ENCODE data around the gene MRC1. TPM values are rescaled to one million over a fixed set of nuclear protein-coding genes. Genes with fewer than 3 reads are reported as not detected.

MRC1 gene
- total RNA-seq, 1 experiment from 2014 or later, result 0.05 TPM

DNA sequence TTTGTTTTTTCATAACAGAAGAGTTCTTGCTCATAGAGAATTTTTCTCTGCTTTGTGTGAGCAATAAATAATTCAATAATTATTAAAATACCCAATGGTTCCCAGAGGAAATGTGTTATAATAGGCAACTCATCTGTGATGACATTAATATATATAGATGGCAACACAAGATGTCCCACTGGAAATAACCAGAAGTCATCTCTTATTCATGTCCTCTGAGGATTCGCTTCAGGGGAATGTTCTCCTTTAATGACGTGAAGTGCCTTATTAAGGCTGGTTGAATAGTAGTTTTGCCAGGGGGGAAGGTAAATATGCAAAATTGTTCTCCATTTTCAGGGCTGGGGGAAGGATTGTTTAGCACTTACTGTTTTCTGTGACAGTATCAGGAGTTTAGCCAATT, 145.7 kb downstream of the MRC1 start:
- ChIA-PET POLR2A (no interaction called here), CTCF (interaction anchor here (0.7 kb wide), 1 partner anchor 1409 kb away, joined by 5 read pairs; no protein-coding TSS in a partner anchor)
- no peak overlapping the region for H3K27ac Mint-ChIP-seq (ENCODE audit: unreplicated experiment)
- H3K9me3 Mint-ChIP-seq (ENCODE audit: unreplicated experiment), result peaks cover 5% of the 10 kb centered on the region
- intact Hi-C loops (cut with micrococcal nuclease; ENCODE audit: unreplicated experiment), result no loop called here
- H3K4me1 ChIP-seq, result 0 out of 2 replicates have a peak, but pooled peaks cover 3% of the 10 kb centered on the region
- no peaks in the 10 kb centered on the region for H3K36me3 ChIP-seq (ENCODE audit: control insufficient read depth, insufficient read depth, low read length)
- H3K4me3 ChIP-seq (ENCODE audit: low read depth, low read length), result no peak overlapping the region
- no peaks in the 10 kb centered on the region; the same call in 1 of the 2 replicates for H3K27me3 ChIP-seq (replicated peaks; ENCODE audit: control insufficient read depth, insufficient read depth, low read length)
- no peak overlapping the region for H3K4me3 Mint-ChIP-seq (ENCODE audit: unreplicated experiment)
- no TSS peak for BruUV-seq (replicated peaks)
- peaks cover 4% of the 10 kb centered on the region; the same call in 1 of the 2 replicates for H3K9me3 ChIP-seq
- H3K27me3 Mint-ChIP-seq (ENCODE audit: insufficient read depth, unreplicated experiment), result peaks cover 11% of the 10 kb centered on the region
- H3K36me3 Mint-ChIP-seq (ENCODE audit: insufficient read depth, unreplicated experiment), result no peaks in the 10 kb centered on the region
- no peaks in the 10 kb centered on the region for H3K4me1 Mint-ChIP-seq (ENCODE audit: low read depth, unreplicated experiment)
- no peak for DNase-seq
- TF ChIP-seq, protein P1, sequence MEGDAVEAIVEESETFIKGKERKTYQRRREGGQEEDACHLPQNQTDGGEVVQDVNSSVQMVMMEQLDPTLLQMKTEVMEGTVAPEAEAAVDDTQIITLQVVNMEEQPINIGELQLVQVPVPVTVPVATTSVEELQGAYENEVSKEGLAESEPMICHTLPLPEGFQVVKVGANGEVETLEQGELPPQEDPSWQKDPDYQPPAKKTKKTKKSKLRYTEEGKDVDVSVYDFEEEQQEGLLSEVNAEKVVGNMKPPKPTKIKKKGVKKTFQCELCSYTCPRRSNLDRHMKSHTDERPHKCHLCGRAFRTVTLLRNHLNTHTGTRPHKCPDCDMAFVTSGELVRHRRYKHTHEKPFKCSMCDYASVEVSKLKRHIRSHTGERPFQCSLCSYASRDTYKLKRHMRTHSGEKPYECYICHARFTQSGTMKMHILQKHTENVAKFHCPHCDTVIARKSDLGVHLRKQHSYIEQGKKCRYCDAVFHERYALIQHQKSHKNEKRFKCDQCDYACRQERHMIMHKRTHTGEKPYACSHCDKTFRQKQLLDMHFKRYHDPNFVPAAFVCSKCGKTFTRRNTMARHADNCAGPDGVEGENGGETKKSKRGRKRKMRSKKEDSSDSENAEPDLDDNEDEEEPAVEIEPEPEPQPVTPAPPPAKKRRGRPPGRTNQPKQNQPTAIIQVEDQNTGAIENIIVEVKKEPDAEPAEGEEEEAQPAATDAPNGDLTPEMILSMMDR (IDR thresholded peaks at IDR 0.05; ENCODE audit: insufficient read depth in 1 of 2, low read depth in 1 of 2, low read length in 1 of 2, severe bottlenecking in 1 of 2, unreplicated experiment in 1 of 2), result no peak

DNA sequence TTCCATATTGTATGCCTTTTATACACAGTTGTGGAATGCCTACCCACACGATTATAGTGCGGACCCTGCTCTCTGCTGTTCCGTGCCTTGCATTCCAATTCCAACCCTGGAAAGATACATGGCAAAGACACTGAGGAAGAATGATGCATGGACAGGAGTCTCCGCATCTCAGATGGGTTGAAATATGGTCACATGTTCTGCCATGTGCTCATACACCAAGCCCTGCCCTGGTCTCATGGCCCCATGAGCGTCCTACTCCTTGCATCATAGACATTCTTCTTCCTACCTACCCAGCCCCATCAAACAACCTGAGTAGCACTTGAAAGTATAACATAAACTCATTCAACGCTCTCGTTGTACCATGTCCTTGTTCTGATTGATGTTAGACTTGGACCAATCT, 148.9 kb downstream of the MRC1 start:
- DNase-seq, result no peak
- Mint-ChIP-seq H3K27me3 (ENCODE audit: insufficient read depth, unreplicated experiment) (peaks cover 20% of the 10 kb centered on the region), H3K9me3 (ENCODE audit: unreplicated experiment) (peaks cover 11% of the 10 kb centered on the region), H3K4me1 (ENCODE audit: low read depth, unreplicated experiment) (no peaks in the 10 kb centered on the region), H3K36me3 (ENCODE audit: insufficient read depth, unreplicated experiment) (no peaks in the 10 kb centered on the region), H3K4me3 (ENCODE audit: unreplicated experiment) (no peak overlapping the region), H3K27ac (ENCODE audit: unreplicated experiment) (no peak overlapping the region)
- intact Hi-C loops (cut with micrococcal nuclease; ENCODE audit: unreplicated experiment), result no loop called here
- Histone ChIP-seq H3K27me3 (replicated peaks; ENCODE audit: control insufficient read depth, insufficient read depth, low read length) (no peaks in the 10 kb centered on the region; the same call in 1 of the 2 replicates), H3K36me3 (ENCODE audit: control insufficient read depth, insufficient read depth, low read length) (no peaks in the 10 kb centered on the region), H3K9me3 (peaks cover 9% of the 10 kb centered on the region; the same call in 1 of the 2 replicates), H3K4me3 (ENCODE audit: low read depth, low read length) (no peak overlapping the region), H3K4me1 (no peaks in the 10 kb centered on the region)
- TF ChIP-seq, protein P1 (IDR thresholded peaks at IDR 0.05; ENCODE audit: insufficient read depth in 1 of 2, low read depth in 1 of 2, low read length in 1 of 2, severe bottlenecking in 1 of 2, unreplicated experiment in 1 of 2), result no peak
- no TSS peak for BruUV-seq (replicated peaks)
- POLR2A ChIA-PET, result no interaction called here
- CTCF ChIA-PET, result no interaction called here

DNA sequence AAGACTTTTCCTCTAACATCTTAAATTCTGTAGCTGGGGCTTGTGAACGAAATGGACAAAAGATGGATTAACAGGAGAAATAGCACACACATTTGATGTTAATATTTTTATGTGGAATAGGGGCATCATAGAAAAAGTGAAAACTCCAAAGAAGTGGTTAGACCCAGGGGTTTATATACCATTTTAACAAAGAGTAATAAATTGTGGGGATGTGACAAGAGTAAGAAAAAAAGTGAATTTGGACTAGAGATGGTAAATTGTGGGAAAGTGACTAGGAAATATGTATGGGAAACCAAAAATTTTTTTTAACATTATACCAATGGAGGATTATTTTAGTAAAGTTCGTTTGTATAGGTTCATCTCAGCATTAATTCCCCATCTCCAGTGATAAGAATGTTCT, 150.7 kb downstream of the MRC1 start:
- peaks cover 9% of the 10 kb centered on the region; the same call in 1 of the 2 replicates for H3K9me3 ChIP-seq
- H3K9me3 Mint-ChIP-seq (ENCODE audit: unreplicated experiment), result peaks cover 11% of the 10 kb centered on the region
- H3K36me3 ChIP-seq (ENCODE audit: control insufficient read depth, insufficient read depth, low read length), result no peaks in the 10 kb centered on the region
- H3K4me3 Mint-ChIP-seq (ENCODE audit: unreplicated experiment), result no peak overlapping the region
- CTCF ChIA-PET, result no interaction called here
- H3K36me3 Mint-ChIP-seq (ENCODE audit: insufficient read depth, unreplicated experiment), result no peaks in the 10 kb centered on the region
- H3K27ac Mint-ChIP-seq (ENCODE audit: unreplicated experiment), result no peak overlapping the region
- H3K4me1 ChIP-seq, result no peaks in the 10 kb centered on the region
- no peaks in the 10 kb centered on the region; the same call in 1 of the 2 replicates for H3K27me3 ChIP-seq (replicated peaks; ENCODE audit: control insufficient read depth, insufficient read depth, low read length)
- peaks cover 22% of the 10 kb centered on the region for H3K27me3 Mint-ChIP-seq (ENCODE audit: insufficient read depth, unreplicated experiment)
- H3K4me3 ChIP-seq (ENCODE audit: low read depth, low read length), result no peak overlapping the region
- DNase-seq, result no peak
- TF ChIP-seq, protein P1 (IDR thresholded peaks at IDR 0.05; ENCODE audit: insufficient read depth in 1 of 2, low read depth in 1 of 2, low read length in 1 of 2, severe bottlenecking in 1 of 2, unreplicated experiment in 1 of 2), result no peak
- intact Hi-C loops (cut with micrococcal nuclease; ENCODE audit: unreplicated experiment), result no loop called here
- POLR2A ChIA-PET, result no interaction called here
- H3K4me1 Mint-ChIP-seq (ENCODE audit: low read depth, unreplicated experiment), result no peaks in the 10 kb centered on the region
- no TSS peak for BruUV-seq (replicated peaks)

Small RNA genes lying within 50 kb of the gene (microRNA-seq; reads per million reads assigned to microRNA genes)
- not detected for gene MIR511

Other genes starting within 250 kb of the MRC1 start
- gene HACD1, start 192.0 kb upstream of the MRC1 start, total RNA-seq (2022), result 37.2 and 47.8 TPM in 2 replicates
- 51.9 and 59.1 TPM in 2 replicates for gene STAM, start 165.2 kb upstream of the MRC1 start, total RNA-seq (2022)
- 0.60 and 0.64 TPM in 2 replicates for gene TMEM236, start 57.1 kb upstream of the MRC1 start, total RNA-seq (2022)
- not detected in 2 replicates for gene SLC39A12, start 142.6 kb downstream of the MRC1 start, total RNA-seq (2022)